WTC11 (cell line): ENCODE results near the gene TET3.

Experiments used
- EMX1 ChIP-seq: fragments of 250-450 bp; sonication (Bioruptor Pico); IDR thresholded peaks from 2 replicates; pipeline ENCODE4 v1.8.0; 2021; ENCODE audit warnings: mild to moderate bottlenecking
- ZNF317 ChIP-seq: sonication (generic); formaldehyde crosslinking; IDR thresholded peaks from 2 replicates; pipeline ENCODE4 v1.8.1; 2023; ENCODE audit warnings: low read depth, mild to moderate bottlenecking, moderate library complexity, missing genetic modification reagents, borderline replicate concordance

DNA sequence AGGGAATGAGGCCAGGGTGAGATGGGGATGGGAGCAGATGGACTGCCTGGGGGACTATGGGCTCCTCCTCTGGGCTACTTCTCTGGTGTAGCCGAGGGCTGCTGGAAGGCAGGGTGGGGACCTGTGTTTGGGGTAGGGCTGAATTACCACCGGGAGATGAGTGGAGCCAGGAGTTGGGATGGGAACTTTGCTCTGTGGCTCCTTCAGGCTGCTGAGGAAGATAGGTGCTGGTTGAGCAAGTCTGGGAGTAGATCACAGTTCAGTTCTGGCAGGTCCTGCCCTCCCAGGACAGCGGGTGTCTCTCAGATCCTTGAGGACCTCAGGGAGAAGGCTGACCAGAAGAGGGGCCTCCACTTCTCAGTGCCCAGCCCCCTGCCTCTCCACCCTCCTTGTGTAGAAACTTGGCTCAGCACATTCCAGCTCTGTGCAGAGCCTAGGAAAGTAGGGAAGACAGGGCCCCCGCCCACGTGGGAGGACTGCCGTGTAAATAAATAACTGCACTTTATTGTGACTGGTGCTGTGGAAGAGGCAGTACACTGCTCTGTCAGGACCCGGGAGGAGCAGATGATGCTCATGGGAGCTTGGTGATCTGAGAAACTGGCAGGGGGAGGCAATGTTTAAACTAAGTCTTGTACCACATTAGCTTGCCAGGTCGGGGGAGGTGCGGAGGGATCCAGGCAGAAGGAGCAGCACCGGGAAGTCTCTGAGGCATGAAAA lies 15.3 kb downstream of the TET3 start:
- no peak for TF ChIP-seq ZNF317 (CRISPR knock-in tag)
- TF ChIP-seq EMX1 (CRISPR knock-in tag), result no peak
